DOHH2 (cell line): ENCODE measurements around the gene ALDH1A1.

Experiments used
- H3F3A ChIP-seq: fragments of 200-600 bp; sonication (generic), shearing (Covaris generic); 2 replicates; pipeline ENCODE4 v1.6.0; 2016; ENCODE audit warnings: antibody characterized with exemption, mild to moderate bottlenecking; ENCODE audit not compliant: control insufficient read depth, insufficient read depth
- H3K27ac ChIP-seq: fragments of 200-600 bp; sonication (generic); 2 replicates; pipeline ENCODE4 v1.5.1; 2014; ENCODE audit warnings: low read depth, mild to moderate bottlenecking, low read length, moderate library complexity
- H3K27me3 ChIP-seq: fragments of 200-600 bp; sonication (generic); 2 replicates; pipeline ENCODE4 v1.6.1; 2014; ENCODE audit warnings: mild to moderate bottlenecking, low read length, mixed read lengths; ENCODE audit not compliant: control insufficient read depth
- H3K36me3 ChIP-seq: fragments of 200-600 bp; sonication (generic); 2 replicates; pipeline ENCODE4 v1.6.1; 2014; ENCODE audit warnings: mild to moderate bottlenecking, low read length, moderate library complexity, mixed read lengths; ENCODE audit not compliant: control insufficient read depth
- H3K4me1 ChIP-seq: fragments of 200-600 bp; sonication (generic); 2 replicates; pipeline ENCODE4 v1.6.1; 2014; ENCODE audit warnings: mild to moderate bottlenecking, low read length, mixed read lengths; ENCODE audit not compliant: control insufficient read depth
- H3K4me2 ChIP-seq: fragments of 200-600 bp; sonication (generic); 2 replicates; pipeline ENCODE4 v1.6.0; 2014; ENCODE audit warnings: mild to moderate bottlenecking, low read length, moderate library complexity
- H3K4me3 ChIP-seq: fragments of 200-600 bp; sonication (generic); 2 replicates; pipeline ENCODE4 v1.5.1; 2014; ENCODE audit warnings: mild to moderate bottlenecking, low read length, mixed read lengths
- H3K79me2 ChIP-seq: fragments of 200-600 bp; sonication (generic); 2 replicates; pipeline ENCODE4 v1.6.1; 2014; ENCODE audit warnings: mild to moderate bottlenecking, low read length, mixed read lengths; ENCODE audit not compliant: control insufficient read depth
- H3K9me2 ChIP-seq: fragments of 200-600 bp; sonication (generic); replicated peaks from 2 replicates; pipeline ENCODE4 v1.6.1; 2014; ENCODE audit warnings: mild to moderate bottlenecking, low read length, mixed read lengths; ENCODE audit not compliant: control insufficient read depth
- H3K9me3 ChIP-seq: fragments of 200-600 bp; sonication (generic); 2 replicates; pipeline ENCODE4 v1.6.1; 2014; ENCODE audit warnings: antibody characterized with exemption, low read length, mixed read lengths; ENCODE audit not compliant: control insufficient read depth, insufficient read depth
- H4K20me1 ChIP-seq: fragments of 200-600 bp; sonication (generic); 2 replicates; pipeline ENCODE4 v1.6.0; 2014; ENCODE audit warnings: low read depth, mild to moderate bottlenecking, antibody characterized with exemption, low read length, moderate library complexity; ENCODE audit not compliant: control insufficient read depth, insufficient read depth
- EZH2phosphoT487 ChIP-seq: fragments of 200-600 bp; sonication (generic); IDR thresholded peaks from 2 replicates; pipeline ENCODE4 v1.6.1; 2017; ENCODE audit warnings: borderline replicate concordance, mild to moderate bottlenecking, antibody characterized with exemption, low read length, moderate library complexity, mixed read lengths
- TF ChIP-seq, protein P1 (sequence below): fragments of 200-600 bp; sonication (generic); IDR thresholded peaks from one replicate; pipeline ENCODE4 v1.5.1; 2014; ENCODE audit warnings: antibody characterized with exemption, mild to moderate bottlenecking, low read depth, low read length; ENCODE audit not compliant: poor library complexity, severe bottlenecking

ALDH1A1 gene

DNA sequence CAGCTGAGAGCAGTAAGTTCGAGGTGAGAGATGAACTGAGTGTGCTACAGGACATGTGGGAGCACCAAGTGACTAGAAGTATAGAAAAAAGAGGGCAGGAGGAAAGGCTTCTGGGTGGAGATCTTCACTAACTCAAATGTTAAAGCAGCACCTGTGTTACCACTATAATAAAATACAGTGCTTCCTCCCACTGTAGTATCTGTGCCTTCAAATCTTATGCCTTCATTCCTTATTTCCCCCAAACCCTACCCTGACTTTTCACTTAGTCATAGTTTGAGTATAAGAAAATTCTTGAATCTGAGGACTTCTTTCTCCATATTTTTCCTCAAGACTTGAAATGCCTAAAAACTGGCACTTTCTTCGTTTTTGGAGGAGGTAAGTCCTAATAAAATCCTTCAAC is 61.8 kb downstream of the ALDH1A1 start:
- Histone ChIP-seq H3K4me1 (no peaks in the 10 kb centered on the region), H3K4me3 (no peak overlapping the region), H3K27ac (no peak overlapping the region), H4K20me1 (no peaks in the 10 kb centered on the region), H3K9me3 (no peaks in the 10 kb centered on the region), H3F3A (no peaks in the 10 kb centered on the region), H3K9me2 (no peaks in the 10 kb centered on the region), H3K27me3 (no peaks in the 10 kb centered on the region), H3K36me3 (no peaks in the 10 kb centered on the region), H3K4me2 (no peak overlapping the region), H3K79me2 (no peaks in the 10 kb centered on the region)
- no peak for TF ChIP-seq EZH2phosphoT487
- TF ChIP-seq, protein P1, sequence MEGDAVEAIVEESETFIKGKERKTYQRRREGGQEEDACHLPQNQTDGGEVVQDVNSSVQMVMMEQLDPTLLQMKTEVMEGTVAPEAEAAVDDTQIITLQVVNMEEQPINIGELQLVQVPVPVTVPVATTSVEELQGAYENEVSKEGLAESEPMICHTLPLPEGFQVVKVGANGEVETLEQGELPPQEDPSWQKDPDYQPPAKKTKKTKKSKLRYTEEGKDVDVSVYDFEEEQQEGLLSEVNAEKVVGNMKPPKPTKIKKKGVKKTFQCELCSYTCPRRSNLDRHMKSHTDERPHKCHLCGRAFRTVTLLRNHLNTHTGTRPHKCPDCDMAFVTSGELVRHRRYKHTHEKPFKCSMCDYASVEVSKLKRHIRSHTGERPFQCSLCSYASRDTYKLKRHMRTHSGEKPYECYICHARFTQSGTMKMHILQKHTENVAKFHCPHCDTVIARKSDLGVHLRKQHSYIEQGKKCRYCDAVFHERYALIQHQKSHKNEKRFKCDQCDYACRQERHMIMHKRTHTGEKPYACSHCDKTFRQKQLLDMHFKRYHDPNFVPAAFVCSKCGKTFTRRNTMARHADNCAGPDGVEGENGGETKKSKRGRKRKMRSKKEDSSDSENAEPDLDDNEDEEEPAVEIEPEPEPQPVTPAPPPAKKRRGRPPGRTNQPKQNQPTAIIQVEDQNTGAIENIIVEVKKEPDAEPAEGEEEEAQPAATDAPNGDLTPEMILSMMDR: no peak

DNA sequence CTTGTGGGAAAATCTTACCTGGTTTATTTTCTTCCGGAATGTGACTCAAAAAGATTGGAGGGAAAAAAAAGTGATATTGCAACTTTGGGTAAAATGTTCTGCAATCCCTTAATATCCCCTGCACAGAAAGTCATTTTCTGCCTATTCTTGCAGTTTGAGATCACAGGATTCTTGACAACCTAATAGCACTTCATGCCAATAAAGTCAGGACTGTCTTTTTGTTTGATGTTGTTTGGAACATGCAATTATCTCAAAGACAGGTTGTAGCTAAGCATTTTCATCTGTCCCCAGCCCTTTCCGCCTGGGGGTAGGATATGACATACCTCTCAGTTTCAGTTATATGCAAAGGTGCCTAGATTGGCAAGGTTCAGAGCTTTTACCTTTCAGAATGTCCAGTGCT is 63.9 kb downstream of the ALDH1A1 start:
- H3K4me2 ChIP-seq: no peak overlapping the region
- no peaks in the 10 kb centered on the region for H3K9me2 ChIP-seq
- TF ChIP-seq, protein P1: no peak
- TF ChIP-seq EZH2phosphoT487: no peak
- H3K79me2 ChIP-seq: no peaks in the 10 kb centered on the region
- no peaks in the 10 kb centered on the region for H3K9me3 ChIP-seq
- H3K27me3 ChIP-seq: no peaks in the 10 kb centered on the region
- no peaks in the 10 kb centered on the region for H3F3A ChIP-seq
- no peaks in the 10 kb centered on the region for H3K36me3 ChIP-seq
- H3K4me3 ChIP-seq: no peak overlapping the region
- no peaks in the 10 kb centered on the region for H4K20me1 ChIP-seq
- no peaks in the 10 kb centered on the region for H3K4me1 ChIP-seq
- H3K27ac ChIP-seq: no peak overlapping the region

DNA sequence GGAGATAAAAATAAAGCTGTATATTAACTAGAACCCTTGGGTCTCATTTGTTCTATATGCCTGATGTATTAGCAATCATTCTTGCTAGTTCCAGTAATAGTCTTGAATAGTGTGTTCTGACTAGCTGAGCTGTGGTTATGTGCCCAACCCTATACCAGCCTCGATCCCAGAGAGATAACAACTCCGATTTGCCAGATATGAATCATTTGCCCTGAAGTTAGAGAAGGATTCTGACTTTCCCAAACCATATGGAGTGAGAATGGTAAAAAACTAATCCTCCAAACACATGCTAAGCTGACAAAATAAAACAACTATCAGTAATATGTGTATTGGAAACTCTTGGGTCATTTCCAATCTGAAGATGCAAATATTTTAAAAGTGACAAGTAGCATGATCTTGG is 64.8 kb downstream of the ALDH1A1 start:
- H3K36me3 ChIP-seq: no peaks in the 10 kb centered on the region
- H3K9me3 ChIP-seq: no peaks in the 10 kb centered on the region
- H3K79me2 ChIP-seq: no peaks in the 10 kb centered on the region
- H3K9me2 ChIP-seq: no peaks in the 10 kb centered on the region
- no peak overlapping the region for H3K4me2 ChIP-seq
- no peak overlapping the region for H3K27ac ChIP-seq
- H4K20me1 ChIP-seq: no peaks in the 10 kb centered on the region
- no peaks in the 10 kb centered on the region for H3F3A ChIP-seq
- TF ChIP-seq, protein P1: no peak
- no peak for TF ChIP-seq EZH2phosphoT487
- no peaks in the 10 kb centered on the region for H3K4me1 ChIP-seq
- H3K27me3 ChIP-seq: no peaks in the 10 kb centered on the region
- no peak overlapping the region for H3K4me3 ChIP-seq

DNA sequence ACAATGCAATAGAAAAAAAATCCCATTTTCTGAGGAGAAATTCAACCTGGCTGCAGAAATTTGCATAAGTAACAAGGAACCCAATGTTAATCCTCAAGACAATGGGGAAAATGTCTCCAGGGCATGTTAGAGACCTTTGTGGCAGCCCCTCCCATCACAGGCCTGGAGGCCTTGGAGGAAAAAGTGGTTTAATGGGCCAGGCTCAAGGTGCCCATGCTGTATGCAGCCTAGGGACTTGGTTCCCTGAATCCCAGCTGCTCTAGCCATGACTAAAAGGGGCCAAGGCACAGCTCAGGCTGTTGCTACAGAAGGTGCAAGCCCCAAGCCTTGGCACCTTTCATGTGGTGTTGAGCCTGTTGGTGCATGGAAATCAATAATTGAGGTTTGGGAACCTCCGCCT is 66.5 kb downstream of the ALDH1A1 start:
- H4K20me1 ChIP-seq: no peaks in the 10 kb centered on the region
- H3K36me3 ChIP-seq: no peaks in the 10 kb centered on the region
- H3K4me1 ChIP-seq: no peaks in the 10 kb centered on the region
- H3K9me2 ChIP-seq: no peaks in the 10 kb centered on the region
- TF ChIP-seq, protein P1: no peak
- TF ChIP-seq EZH2phosphoT487: no peak
- no peaks in the 10 kb centered on the region for H3F3A ChIP-seq
- no peak overlapping the region for H3K27ac ChIP-seq
- H3K79me2 ChIP-seq: no peaks in the 10 kb centered on the region
- no peaks in the 10 kb centered on the region for H3K27me3 ChIP-seq
- H3K4me3 ChIP-seq: no peak overlapping the region
- H3K4me2 ChIP-seq: no peak overlapping the region
- H3K9me3 ChIP-seq: no peaks in the 10 kb centered on the region
